HG03139 (cell line): Measurements from ENCODE around the gene TMEM253.

Source experiments
- ATAC-seq: cut with Tn5 transposase; IDR thresholded peaks from one replicate; pipeline ENCODE4 v1.9.1; 2021; ENCODE audit not compliant: unreplicated experiment

The TMEM253 gene

GRCh38 chr14:21100931-21101330 is at the start of gene TMEM253:
Gene TMEM253, plus strand, starts transcription at chr14:21101066. Its CDS starts 278 bp downstream, at chr14:21101344.
- ATAC-seq = no peak

GRCh38 chr14:21053184-21054122 is 47.4 kb upstream of the TMEM253 start:
- ATAC-seq = no peak

GRCh38 chr14:21054123-21054767 is 46.6 kb upstream of the TMEM253 start:
- no peak for ATAC-seq

- no peak for ATAC-seq
Measured at GRCh38 chr14:21054768-21055145, 46.1 kb upstream of the TMEM253 start.

GRCh38 chr14:21055432-21056117 is 45.3 kb upstream of the TMEM253 start:
- ATAC-seq = no peak

GRCh38 chr14:21056520-21057163 is 44.2 kb upstream of the TMEM253 start:
- ATAC-seq = no peak

DNA sequence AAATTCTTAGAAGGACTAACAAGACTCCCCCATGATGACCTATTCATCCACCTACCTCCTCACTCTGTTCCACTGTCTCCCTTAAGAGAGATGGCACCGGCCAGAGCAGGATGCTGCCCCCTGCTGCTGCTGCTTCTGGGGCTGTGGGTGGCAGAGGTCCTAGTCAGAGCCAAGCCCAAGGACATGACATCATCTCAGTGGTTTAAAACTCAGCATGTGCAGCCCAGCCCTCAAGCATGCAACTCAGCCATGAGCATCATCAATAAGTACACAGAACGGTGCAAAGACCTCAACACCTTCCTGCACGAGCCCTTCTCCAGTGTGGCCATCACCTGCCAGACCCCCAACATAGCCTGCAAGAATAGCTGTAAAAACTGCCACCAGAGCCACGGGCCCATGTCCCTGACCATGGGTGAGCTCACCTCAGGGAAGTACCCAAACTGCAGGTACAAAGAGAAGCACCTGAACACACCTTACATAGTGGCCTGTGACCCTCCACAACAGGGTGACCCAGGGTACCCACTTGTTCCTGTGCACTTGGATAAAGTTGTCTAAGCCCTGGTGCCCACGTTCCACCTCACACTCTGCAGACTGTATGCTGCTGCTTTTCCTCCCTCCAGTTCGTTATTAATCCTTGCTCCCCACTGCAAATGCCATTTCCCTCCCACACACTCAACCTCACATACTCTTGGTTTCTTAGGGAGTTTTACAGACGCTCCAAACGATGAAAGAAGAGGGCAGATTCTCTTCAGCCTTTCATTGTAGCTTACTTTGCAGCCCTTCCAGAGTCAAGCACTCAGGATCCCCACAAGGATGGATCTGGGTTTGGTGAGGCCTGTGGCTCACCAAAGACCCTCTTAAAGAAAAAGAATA is 42.8 kb upstream of the TMEM253 start, which contains the start of gene RNASE8:
Gene RNASE8 (plus strand): TSS at position 20 of the 873 bp plus-strand sequence. CDS start 71 bp downstream, at position 91.
- no peak for ATAC-seq

DNA sequence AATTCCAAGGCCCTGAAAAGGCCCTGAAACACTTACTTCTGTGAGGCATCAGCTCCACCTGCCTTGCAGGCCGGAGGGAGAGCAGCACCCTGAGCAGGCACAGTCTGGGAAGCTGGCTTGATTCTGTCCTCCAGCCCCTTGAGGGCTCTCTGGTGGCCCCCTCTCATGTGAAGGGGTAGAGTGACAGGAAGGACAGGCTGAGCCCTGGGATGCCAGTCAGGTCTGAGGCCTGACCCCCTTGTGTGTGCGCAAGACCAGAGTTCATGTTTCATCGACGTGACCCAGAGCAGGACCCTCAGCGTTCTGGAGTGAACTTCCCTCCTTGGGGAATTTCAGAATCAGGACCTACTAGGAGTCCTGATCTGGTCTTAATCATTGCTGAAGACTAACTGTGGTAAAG is 42.0 kb upstream of the TMEM253 start:
- ATAC-seq = no peak

GRCh38 chr14:21059842-21060613 is 40.8 kb upstream of the TMEM253 start:
- no peak for ATAC-seq

GRCh38 chr14:21060614-21061346 is 40.1 kb upstream of the TMEM253 start:
- no peak for ATAC-seq

DNA sequence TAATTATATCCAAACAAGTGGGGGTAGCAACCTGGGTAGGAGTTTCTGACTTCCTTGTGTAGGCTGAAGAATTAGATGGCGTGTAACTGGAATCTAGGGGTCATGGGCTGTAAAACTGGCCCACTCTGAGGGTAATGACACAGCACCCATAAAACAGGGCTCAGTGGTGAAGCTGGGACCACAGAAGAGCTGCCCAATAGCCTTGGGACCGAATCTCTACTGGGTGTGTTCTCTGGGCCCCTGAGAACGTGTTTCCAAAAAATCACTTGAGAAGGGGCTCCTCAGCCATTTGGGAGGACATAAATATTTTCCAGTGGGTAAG is 39.6 kb upstream of the TMEM253 start:
- ATAC-seq = no peak

GRCh38 chr14:21063479-21063878 is 37.4 kb upstream of the TMEM253 start:
- no peak for ATAC-seq

DNA sequence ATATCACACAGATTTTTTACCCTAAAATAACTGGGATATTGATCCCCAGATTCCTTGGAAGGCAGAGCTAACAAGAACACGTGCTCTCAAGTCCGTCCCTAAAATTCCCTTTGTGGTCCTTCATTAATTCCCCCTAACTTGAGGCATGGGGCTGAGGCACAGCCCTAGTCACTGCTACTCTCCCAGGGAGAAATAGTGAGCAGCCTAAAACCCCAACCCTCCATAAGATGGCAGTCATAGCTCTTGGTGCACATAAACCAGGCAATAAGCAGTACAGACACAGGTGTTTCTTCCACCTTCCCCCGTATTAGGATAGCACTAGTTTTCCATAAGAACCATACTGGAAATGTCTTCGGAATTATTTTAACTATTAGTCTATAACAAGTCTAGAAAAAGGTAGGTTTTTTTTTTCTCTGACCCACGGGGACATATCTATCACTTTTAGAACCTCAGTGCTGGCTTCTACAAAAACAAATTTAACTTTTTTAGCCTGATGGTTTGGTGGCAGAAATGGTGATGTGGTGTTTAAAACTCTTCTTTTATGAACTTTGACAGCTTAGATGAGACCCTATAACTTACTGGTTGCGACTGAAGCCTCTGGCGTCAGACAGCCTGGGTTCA is 33.9 kb upstream of the TMEM253 start:
- no peak for ATAC-seq

DNA sequence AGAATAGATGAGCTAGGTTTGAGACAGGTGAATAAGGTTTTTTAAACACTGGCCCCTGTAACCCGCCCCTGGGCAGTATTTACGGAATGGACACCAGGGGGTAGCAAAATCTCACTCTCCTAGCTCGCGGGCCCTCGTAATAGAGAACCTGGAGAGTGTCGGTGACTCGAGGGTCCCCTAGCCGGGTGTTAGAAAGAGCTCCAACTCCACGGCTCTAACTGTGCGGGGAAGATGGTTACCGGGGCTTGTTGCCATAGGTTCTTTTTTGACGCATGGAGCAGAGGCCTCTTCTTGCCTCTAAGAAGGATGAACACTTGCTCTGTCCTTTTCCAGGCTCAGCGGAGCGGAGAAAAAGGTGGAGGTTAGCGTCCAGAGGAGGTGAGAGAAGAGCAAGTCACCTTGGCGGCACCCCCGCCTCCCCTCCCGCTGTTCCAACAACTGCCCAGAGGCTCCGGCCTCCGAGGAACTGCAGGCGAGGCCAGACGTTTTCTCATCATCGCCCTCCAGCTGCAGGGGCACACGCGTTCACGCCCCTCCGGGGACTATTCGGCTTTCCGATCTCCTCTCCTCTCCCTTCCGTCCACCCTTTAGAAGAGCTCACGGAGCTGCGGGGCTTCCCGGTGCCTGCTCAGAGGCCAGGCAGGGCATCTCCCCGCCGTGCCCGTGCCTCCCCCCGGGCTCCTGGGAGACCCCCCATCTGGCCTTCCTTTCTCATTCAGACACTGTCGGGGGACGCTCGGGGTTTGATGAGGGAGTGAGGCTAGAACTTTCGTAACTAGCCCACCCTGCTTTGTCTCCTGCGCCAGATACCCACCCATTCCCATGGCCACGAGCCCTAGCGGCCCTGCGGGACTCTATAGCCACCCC is 32.1 kb upstream of the TMEM253 start:
- ATAC-seq = no peak

DNA sequence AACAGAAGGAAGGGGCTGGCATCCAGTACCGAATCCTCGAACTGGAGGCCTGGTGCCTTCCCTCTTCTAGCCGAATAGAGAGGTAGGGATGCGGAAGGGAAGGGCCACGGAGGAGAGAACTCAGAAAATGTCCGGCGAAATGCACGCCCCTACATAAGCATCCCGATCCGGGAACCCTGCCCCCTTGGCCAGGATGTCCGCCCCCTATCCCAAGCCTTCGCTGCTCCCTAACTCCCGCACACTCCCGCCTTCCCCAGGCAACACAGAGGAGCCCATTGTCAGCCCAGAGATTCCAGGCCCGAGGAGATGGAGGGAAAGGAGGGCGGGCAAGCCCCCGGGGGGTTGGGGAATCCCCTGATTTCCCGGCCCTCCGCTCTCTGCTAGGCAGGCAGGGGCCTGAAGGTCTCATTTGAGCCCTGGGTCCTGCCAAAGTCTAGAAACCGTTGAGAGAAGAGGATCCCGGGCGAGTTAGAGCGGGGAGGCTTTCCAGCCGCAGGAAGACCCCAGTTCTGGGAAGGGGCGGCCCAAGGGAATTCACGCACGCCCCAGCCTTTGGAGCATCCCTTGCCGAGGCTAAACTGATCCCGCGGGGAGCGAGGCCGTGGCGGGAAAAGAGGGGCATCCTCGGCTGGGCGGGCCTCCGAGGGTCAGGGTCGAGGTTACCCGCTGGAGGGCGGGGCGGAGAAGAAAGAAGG is 31.3 kb upstream of the TMEM253 start:
- no peak for ATAC-seq

GRCh38 chr14:21070083-21070609 is 30.7 kb upstream of the TMEM253 start, which contains the start of gene ARHGEF40:
Gene ARHGEF40, plus strand, starts transcription at chr14:21070304. Its CDS starts 93 bp downstream, at chr14:21070397.
- ATAC-seq = no peak
